ENCODE measurements around the gene RTN4RL1.
"Not testable (repeated sequence)": the region's sequence is repeated elsewhere in the genome, so short reads cannot be mapped to it uniquely, and the experiment has no call there.

RTN4RL1 gene

DNA sequence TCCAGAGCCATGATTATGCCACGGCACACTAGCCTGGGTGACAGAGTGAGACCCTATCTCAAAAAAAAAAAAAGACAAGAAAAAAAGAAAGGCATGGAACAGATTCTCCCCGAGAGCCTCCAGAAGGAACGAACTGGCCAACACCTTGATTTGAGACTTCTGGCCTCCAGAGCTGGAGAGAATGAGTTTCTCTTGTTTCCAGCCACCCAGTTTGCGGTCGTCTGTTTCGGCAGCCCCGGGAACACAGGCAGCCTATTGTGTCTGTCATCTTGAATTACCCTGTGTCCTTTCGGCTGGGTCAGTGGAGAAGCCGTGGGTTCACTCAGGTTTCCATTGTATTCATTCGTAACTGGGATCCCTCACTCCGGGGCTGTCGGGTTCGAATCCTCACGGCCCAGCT lies 111.4 kb downstream of the RTN4RL1 start:
- DNase-seq: no peak

DNA sequence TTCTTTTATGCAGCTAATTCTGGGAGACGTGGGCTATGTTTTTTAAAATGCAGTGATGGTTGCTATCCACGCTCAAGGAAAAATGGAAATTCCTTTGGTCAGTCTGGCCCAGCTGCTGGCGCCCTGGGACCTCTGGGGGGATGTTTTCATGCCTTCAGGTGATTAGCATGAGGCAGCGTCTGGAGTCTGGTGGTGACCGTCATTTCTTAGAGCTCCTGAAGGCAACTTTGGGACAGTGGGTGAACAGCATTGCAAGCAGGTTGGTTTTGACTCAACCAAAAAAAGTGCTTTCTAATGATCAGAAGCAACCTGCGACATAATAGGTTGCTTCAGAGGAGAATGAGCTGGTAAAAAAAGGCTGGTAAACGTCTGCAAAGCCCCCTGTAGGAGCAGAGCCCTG lies 113.0 kb downstream of the RTN4RL1 start:
- DNase-seq: no peak

DNA sequence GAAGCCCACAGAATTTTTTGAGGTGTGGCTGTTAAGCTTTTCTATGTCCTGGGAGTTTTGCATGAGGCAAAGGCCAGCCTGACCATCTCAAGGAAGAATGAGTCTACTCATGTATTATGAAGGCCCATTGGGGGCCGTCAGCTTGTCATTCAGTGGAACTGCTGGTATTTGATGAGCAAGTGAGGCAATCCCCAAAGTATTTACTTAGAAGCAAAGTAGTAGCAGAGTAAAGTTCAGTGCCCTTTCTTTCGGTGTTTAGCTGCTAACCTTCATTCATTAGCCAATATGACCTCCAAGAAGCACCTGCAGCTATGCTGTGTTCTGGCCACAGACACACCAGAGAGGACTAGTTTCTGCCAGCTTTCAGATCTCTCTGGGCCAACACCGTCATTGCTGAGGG lies 115.1 kb downstream of the RTN4RL1 start:
- DNase-seq: no peak

DNA sequence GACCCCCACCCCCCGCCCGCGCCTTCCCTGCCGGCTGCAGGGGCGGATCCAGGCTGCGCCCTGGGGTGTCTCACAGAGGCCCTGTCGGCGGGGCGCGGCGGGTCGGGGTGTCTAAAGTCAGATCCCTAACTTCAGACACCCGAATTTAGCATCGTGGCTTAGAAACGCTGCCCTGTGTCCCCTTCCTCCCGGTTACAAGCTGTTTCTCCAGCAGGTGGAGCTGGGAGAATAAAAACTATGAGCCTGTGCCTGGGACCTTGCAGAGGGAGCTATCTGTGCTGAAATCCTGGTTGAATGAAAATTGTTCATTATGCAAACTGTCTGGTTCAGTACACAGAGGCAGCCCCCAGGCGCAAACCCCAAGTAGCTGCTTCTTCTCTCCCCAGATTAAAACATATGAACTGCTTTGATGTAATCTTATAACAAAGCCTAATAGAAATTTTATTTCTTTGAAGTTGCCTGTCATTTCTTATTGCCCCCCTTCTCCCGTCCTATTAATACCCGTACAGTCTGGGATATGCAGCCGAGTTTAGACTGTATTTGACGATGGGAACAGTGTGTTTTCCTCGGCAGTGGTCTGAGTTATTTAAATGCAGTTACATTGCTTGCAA lies 116.3 kb downstream of the RTN4RL1 start:
- no peak for DNase-seq

DNA sequence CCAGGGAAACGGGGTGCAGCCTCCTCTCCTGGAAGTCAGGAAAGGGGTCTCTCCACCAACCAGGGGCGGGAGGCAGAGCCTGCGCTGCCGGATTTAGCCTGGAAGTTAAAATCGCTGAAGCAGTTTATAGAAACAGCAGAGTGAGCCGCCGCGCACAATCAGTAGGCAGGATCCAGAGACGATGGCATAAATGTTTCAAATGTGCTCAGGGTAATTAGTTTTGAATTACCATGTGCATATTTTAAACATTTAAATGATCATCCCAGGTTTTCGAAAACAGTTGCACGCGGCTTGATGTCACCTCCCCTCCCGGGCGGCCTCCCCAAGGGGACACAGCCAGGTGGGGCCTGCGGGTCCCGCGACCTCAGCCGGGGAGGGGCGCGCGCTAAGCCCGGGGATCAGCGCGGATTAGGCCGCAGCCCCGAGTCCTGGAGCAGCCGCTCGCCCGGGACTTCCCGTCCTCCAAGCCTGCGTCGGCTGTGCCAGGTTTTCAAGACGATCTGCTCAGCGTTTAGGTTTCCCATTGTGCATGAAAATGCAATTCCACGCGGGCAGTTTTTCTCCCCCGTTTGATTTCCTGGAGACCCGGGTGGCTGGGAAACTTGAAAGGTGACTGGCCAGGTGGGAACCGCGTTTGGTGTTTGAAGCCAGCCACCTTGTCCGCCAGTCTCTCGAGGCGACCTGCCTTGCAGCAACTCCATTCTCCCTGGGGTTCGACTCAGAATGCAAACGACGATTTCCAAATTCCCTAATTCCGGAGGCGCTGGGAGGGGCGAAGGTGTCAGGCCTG lies 117.0 kb downstream of the RTN4RL1 start:
- no peak for DNase-seq

DNA sequence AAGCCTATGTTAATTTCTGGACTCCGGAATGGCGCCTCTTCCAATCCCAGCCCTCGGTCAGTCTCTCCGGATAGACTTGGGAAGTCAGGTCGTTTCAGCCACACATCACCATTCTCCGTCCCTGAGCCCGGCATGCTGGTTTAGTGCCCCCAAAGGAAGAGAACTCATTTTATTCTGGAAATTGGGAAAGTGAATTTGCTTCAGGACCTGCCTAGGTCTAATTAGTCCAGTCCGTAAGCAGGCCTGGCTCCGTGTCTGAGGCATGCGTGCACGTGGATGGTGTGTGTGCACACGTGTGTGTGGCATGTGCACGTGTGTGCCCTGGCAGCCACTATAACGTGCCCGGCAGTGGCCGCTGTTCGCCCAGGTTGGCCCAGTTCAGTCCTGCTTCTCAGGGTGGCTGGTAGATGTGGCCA lies 117.9 kb downstream of the RTN4RL1 start:
- no peak for DNase-seq

DNA sequence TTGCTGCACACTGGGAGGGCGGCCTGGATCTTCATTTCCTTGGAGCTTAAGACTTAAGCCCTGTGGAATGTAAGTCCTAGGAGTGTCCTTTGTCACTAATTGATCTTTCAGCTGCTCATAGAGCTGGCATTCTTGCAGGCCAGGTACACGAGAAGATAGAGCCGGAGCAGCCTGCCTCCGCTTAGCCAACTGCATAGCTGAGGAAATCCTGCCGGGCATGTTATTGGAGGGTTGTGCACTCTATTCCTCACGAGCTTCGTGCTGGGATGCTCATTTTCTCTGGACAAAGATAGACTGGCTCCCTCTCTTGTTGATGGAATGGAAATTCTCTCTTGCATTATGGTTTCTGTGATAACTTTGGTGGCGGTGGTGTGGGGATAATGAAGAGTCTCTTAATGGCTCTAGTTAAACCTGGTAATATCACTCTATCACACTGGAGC lies 118.5 kb downstream of the RTN4RL1 start:
- DNase-seq: no peak

DNA sequence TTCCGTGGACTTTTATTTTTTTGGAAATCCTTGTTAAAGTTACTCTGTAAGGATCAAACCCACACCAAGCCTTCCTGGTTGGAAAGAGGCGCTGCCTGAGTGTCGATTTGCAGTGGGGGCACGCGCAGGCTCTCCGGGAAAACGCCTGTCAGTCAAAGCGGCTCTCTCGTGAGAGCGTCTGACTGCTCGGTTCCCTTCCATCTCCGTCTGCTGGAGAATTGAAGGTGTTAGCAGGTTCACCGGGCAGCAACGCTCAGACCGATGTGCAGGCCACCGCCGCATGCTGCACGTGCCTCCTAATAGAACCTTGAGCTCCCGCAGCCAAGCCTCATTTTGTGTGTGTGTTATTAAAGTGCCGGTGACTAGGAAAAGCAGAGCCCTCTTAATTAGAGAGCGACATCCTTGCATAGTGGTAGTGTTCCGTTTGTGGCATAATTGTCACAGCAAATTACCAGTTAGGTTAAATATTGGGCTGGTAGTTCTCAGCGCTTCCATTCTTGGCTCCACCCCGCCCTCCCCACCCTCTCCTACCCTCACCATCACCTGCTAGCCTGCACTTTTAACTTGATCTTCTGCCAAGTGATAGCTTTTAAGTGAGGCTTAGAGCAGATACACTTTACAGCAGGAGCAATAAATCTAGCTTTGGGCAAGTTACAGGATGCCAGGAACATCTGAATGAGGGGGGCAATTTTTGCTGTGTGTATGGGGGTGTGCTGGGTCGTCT lies 119.8 kb downstream of the RTN4RL1 start:
- DNase-seq: no peak

DNA sequence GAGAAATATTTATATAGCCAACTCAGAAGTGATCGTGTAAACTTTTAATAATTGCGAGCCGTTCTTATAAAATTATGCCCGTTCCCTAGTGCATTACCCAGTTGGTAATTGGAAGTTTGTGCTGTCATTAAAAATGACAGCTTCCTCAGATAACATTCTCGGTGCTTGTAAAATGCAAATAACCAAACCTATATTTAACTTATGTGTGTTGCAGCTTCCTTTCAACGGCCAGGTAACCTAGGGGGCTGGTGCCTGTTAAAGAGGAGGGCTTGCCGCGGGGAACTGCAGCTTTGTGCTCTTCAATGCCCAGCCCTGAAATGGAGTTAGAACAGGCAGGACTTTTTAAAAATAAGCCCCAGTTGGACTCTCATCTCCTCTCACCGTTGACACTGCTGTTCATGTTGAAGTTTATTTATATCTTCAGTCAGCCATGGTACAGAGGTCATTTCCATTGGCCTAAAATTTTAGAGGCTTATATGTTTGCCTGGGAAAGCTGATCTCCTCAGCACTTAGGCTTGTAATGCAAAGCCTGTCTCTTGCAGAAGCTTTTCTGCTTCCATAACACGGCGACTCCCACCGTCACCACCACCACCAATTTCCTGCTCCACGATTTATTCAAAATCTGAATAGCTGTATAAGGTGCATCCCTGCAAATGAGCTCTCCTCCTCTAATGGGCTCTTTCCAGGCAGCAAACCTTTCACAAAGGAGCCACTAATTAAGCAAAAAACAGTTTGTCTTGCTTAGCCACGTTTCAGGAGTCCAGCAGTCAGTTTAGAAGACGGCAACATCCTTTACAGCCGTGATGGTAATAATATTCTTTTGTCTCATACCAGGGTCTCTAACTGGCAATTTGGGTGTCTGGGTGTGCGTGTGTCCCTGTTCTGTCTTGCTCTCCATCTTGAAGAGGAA lies 120.6 kb downstream of the RTN4RL1 start:
- no peak for DNase-seq

DNA sequence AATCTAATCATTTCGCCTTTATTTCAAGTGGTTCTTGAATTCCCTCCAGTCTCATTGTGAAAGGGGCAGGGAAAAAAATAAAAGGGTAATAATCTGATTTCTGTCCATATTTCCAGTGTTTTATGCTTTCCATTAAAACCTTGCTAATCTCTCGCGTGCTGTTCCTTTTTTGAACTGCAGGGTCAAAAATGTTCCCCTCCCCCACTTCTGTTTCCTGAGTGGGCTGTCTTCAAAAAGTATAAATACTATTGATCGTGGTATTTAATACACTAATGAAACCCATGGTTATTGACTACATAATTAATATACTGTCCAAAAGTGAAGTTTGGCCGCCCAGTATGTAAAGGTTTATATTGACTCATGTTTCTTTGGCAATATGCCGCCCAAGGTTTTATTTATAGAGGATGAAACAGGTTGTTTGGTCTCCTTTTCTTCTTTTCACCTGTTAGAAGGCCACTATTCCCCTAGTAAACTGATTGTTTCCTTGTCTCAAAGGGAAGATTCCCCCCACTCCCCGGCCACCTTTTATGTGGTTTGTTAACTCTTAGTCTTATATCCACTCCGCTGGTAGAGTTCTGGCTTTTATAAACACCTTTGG lies 125.6 kb downstream of the RTN4RL1 start:
- DNase-seq: no peak

DNA sequence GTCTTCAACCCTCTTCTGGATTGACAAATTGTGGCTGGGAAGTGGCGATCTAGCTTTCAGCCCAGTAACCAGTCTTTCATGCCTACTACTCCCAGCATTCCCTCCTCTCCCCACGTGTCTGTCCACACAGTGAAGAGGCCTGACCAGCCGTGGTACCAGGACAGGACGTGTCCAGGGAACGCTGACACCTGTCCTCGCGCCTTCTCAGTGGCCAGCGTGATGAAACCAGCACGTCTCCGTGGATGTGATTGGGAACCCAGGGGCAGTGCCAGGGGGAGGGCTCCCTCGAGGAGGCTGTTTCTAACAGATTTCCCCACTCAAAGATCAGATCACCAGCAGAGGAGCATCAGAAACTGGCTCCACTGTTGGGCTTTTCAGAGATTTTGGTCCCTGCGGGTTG lies 126.3 kb downstream of the RTN4RL1 start:
- no peak for DNase-seq

DNA sequence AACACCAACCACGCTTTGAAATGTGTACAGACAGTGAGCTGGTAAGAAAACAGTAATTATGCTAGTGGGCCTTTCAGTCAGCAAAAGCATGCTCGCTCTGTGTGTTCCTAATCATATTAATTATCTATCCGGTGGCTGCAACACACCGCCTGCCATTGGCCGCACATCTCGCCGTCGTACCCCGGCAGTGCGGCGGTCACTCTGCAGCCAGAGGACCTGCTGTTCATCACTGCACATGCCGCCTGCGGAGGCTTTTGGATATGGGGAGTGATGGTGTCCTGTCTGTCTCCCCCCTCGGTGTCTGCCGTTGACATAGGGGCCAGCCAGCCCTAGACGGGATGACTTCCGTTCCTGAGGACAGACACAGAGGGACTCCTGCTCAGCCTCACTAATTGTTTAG lies 126.8 kb downstream of the RTN4RL1 start:
- no peak for DNase-seq

DNA sequence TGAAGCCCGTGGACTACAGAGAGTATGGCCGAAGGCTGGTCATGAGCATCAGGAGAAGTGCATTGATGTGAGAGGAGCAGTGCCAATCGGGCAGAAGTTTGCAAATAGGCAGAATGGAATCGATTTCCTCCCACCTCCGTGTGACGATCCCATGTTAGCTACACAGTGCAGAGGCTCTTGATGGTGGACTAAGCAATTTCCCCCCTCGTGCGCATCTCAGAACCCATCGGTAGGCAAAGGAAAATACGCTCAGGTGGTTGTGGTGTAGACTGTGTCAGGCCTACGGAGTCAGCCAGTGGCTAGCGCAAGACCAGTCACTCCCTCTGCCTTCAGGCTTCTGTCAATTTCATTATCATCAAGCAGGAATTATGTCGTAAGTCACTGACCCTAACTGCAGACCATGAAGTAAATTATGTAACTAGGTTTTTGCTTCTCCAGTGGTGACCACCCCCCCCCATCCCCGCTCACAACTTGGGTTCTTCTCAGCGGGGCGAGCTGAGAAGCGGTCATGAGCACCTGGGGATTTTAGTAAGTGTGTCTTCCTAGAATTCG lies 128.0 kb downstream of the RTN4RL1 start:
- DNase-seq: no peak

DNA sequence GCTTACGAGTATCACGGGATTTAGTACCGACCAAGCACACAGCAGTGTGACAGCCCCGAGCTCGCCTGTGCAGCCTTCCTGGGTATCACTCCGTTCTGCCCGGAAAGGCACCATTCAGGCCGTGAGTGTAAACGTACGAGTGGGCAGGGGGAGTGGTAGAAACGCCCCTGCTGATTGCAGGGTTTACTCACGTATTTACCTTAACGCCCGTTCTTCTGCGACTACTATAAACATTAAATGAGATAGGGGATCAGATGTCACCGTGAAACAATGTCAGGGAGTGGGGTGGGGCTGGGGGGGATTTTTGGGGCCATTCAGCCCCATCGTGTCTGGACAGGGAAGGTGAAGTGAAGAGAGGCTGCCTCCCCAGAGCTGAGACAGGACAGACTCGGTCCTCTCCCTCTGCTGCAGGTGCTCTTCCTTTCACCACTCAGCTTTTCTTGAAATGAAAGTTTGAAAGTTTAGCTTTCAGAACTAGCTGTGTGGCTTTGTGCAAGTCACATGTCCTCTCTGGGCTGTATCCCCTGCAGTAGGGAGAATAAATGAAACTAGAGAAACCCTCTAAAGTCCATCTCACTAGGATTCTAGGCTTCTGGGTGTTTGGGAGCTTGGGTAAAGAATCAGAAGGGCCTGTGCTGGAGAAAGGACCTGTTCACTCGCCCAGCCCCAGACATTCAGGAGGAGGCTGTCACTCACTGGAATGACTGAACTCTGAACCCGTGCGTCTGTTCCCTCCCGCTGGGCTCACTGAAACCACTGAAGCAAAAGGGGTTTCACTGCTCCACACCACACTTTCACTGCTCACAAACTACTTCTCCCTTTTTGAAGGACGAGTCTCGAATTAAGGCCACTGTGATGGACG lies 128.7 kb downstream of the RTN4RL1 start:
- no peak for DNase-seq

DNA sequence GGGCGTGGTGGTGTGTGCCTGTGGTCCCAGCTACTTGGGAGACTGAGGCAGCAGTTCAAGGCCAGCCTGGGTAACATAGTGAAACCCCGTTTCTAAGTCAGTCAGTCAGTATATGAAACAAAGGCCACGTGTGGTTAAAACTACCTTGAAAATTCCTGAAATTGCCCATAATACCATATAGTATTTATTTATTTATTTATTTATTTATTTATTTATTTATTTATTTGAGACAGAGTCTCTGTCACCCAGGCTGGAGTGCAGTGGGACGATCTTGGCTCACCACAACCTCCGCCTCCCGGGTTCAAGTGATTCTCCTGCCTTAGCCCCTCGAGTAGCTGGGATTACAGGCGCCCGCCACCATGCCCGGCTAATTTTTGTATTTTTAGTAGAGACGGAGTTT lies 129.7 kb downstream of the RTN4RL1 start:
- not testable (repeated sequence) for DNase-seq

DNA sequence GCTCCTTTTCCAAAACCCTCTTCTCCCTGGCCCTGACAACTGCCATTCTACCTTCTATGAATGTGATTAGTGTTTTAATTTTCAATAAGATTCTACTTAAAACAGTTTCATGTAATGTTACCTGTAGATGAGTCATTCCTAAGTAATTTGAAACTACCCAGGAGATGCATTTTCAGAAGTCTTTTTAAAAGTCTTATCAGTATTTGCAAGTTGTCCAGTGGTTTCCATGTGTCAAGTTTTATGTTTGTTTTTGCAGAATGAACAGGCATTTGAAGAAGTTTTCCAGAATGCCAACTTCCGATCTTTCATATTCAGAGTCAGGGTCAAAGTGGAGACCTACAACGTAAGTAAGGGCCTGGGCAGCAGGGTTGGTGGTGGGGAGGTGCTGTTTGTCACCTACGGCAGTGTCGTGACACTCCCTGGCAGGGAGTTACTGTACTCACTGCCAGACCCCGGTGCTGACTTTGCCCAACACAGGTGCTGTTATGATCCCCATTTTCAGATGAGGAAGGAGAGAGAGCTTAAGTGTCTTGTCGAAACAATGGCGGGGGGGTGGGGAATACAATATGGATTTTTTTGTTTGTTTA lies 130.3 kb downstream of the RTN4RL1 start:
- DNase-seq: no peak

DNA sequence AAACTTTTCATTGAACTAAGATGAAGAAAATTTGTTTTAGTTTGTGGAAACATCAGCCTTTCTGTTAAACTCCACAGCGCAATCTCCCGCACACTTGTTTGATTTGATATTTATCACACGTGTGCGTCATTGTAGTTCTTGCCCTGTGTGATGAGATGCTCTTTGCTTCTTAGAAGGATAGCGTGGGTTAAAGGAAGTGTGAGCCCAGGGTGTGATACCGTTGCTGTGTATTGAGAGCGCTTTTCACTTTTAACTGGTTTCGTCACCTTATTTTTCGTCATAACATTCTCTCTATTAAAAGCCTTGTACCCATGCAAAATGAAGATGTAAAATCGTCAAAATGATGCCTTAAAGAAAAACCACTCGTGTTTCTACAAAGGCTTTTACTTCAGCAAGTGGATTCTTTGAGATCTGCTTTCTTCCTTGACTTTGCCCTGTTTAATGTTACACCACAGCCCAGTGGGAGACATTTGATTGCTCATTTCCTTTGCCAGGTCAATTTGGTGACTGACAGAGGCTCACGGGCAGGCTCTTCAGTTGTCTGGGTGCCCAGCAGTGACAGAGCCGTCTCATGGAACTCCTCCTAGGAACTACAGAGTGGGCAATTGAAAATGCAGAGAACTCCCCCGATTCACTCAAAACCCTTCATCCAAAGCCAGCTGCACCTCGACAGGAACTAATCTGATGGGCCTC lies 134.2 kb downstream of the RTN4RL1 start:
- no peak for DNase-seq

DNA sequence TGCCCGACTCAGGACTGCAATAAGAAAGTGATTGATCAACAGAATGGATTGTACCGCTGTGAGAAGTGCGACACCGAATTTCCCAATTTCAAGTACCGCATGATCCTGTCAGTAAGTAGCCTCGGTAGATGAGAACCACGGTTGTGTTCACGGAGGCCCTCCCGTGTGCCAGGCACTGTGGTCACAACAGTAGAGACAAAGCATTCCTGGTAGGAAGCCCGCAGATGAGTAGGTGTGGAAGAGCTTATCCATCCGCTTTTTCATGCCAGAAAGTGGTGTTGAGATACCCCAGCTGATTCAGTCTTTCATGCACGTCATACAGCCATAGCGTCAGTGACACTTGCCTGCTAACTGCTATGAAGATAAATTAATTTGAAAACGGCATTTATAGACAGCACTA lies 136.4 kb downstream of the RTN4RL1 start:
- no peak for DNase-seq
